NCI-H526 (cell line): ENCODE data around the gene ABR.
"Not testable (repeated sequence)": the region's sequence is repeated elsewhere in the genome, so short reads cannot be mapped to it uniquely, and the experiment has no call there.

ENCODE experiments used
- DNase-seq, 2 experiments: peaks; one replicate each; lab custom pipeline; 2025; lab: John Stamatoyannopoulos, UW

Gene ABR

DNA sequence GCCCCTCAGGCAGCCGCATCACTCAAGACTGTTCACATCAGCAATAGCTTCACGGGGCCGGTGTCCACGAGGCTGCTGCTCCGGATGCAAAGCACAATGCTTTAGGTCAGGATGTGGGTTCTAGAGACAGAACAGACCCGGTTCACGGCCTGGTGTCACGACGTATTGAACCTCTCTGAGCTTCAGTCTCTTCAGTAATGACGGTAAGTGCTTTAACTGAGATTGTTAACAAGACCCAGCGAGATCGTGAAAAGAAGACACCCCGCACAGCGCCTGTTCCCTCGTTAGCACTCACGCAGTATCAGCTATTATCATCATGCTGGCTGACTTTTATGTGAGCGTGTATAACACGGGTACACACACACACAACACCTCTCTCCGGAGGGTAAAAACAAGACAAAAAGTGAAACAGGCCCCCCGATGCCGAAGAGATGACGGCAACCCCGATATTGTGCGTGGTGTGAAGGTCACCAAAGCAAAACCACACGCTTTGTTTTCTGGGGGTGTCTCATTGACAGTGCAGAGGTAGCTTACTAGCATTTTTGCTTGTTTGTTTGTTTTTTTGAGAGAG is 21.4 kb upstream of the ABR start:
- DNase-seq = no peak

DNA sequence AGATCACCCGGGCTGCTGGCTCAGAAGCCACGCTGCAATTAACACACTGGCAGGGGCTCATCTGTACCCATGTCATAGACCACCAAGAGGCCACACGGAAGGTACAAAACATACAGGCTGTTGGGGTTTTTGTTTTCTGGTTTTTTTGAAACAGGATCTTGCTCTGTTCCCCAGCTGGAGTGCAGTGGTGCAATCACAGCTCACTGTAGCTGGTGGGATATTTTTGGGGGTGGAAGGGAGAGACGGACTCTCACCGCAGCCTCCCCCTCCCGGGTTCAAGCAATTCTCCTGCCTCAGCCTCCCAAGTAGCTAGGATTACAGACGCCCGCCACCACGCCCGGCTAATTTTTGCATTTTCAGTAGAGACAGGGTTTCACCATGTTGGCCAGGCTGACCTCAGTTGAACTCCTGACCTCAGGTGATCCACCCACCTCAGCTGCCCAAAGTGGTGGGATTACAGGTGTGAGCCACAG is 19.5 kb upstream of the ABR start:
- not testable (repeated sequence) for DNase-seq

DNA sequence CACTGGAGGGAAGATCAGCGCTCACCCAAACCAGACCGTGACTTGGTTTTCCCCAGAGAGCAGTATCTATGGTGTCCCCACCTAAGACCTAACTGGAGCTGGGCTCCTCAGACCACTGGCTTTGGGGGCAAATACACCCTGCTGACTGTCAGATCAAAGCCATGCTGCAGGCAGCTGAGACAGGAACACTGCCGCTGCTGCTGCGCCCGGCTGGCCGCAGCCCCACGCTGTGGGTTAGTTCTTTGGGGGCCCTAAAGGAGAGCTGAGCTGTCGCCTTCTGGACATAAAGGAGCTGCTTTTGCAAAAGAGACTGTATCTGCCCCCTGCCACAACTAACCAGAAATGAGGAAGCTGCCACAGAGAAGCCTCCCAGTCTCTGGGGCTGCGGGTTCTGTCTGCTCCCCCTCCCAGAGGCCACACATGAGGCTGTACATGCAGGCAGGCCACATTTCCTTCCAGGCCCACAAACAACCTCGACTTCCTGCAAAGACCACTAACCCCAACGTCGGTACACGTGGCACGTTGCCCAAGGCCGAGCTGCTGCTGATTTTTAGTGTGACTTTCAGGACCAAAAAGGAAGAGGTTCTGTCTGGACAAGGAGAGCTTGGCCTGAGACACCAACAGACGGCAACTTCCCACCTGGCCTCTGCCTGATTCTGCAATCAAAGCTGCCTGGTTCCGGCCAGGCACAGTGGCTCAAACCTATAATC is 18.2 kb upstream of the ABR start:
- no peak for DNase-seq

DNA sequence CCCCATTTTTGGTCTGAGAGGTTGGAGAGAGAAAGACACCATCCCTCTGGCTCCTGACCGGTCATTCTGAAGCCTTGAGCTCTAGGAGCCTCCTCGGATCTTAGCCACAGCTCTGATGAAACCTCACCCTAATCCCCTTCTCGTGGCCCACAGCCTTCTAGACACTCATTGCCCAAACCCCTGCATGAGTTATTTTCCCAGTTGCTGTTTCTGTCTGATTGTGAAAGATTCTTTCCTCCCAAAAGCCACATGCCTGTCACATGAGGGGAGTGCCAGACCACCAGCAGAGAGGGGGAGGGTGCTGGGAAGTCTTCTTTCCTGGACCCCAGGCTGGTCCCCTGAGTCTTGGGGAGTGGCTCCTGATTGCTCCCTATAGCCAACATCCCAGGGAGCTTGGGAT is 17.6 kb upstream of the ABR start:
- DNase-seq = no peak

DNA sequence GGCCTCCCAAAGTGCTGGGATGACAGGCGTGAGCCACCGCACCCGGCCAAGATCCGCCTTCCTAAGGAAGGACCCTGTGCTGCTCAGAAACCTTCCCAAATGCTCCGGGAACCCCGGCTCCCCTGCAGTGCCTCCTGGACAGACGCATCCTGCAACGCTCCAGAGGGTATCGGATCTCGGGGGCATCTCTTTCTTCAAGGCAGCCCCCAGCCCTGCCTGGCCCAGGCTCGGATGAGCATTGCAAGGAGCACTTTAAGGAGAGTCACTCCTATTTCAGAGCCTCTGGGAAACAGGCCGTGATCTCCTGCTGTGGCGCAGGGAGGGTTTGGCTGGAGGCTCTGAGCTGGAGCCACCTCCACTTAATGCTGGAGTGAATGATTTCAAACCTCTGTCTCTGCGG is 17.2 kb upstream of the ABR start:
- no peak for DNase-seq

DNA sequence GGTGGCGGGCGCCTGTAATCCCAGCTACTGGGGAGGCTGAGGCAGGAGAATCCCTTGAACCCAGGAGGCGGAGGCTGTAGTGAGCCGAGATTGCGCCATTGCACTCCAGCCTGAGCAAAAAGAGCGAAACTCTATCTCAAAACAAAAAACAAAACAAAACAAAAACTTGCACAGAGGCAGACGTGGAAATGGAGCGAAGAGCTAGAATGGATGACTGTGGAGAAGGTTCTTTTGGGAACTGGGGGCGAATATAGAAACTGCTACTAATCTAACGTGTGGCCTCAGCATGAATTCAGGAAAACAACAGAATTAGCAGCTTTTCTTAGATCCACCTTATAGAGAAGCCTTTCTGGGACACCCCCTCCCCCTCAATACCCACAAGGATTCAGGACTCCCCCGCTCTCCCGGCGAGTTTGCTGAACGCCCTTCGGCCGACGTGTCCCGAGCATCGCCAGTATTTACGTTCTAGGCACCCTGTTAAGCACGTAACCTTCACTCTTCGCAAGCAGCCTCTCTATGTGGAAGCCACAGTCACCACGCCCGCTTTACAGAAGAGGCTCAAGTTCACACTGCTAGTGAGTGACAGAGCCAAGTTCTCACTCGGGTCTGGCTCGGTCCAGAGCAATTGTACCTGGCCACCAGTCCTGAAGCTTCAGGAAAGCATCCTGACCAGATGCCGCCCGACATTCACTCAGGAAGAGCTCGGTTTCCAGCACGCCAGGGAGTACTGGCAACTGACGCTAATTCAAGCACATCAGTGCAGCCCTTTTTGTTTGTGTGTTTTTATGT is 13.3 kb upstream of the ABR start:
- DNase-seq = no peak

DNA sequence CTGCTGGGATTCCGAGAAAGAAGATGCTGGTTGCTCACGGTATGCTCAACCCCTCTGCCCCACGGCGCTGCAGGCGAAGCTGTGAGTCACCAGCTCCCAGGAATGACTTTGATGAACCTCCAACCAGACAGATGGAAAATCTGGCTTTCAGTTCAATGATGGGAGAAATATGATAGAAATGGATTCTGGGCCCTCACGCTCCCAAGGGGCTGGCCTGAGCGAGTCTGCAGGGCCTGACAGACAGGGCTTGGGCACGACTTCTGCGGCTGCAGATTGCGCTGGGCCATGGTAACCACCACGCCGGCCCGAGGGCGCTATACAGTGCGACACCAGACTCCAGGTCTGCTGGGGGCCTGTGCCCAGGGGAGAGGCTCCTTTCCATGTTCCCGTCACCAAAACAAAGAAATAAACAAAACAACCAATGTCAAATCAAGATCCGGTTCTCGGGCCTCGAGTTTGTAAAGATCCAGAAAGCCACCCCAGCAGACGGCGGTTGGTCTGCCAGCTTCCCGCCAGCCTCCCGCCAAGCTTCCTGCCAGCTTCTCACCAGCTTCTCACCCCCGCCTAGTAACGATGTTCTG is 11.1 kb upstream of the ABR start:
- DNase-seq = no peak

DNA sequence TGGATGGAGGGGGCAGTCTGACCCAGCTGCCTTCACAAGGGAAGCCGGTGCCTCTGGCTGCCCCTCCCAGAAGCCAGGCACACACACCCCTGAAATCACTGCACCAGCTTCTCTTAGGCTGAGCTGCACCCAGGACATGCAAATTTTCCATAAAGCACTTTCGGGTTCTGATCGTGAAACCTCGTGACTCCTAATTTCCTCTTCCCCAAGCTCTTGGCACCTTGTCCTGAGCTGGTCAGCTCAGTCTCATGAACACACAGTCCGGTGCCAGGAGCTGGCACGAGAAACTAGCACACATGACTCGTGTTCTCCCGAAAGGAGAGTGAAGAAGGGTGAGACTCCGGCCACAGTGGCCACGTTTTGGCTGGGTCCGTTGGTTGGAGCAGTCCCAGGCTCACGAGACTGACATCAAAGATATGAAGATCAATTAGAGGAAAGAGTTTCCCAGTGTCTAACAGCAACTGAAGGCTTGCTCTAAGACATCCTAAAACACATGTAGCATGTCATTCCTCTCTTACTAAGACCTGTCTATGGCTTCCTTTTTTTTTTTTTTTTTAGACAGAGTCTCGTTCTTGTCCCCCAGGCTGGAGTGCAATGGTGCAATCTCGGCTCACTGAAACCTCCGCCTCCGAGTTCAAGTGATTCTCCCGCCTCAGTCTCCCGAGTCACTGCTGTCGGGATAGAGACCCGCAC is 9.2 kb upstream of the ABR start:
- no peak for DNase-seq

DNA sequence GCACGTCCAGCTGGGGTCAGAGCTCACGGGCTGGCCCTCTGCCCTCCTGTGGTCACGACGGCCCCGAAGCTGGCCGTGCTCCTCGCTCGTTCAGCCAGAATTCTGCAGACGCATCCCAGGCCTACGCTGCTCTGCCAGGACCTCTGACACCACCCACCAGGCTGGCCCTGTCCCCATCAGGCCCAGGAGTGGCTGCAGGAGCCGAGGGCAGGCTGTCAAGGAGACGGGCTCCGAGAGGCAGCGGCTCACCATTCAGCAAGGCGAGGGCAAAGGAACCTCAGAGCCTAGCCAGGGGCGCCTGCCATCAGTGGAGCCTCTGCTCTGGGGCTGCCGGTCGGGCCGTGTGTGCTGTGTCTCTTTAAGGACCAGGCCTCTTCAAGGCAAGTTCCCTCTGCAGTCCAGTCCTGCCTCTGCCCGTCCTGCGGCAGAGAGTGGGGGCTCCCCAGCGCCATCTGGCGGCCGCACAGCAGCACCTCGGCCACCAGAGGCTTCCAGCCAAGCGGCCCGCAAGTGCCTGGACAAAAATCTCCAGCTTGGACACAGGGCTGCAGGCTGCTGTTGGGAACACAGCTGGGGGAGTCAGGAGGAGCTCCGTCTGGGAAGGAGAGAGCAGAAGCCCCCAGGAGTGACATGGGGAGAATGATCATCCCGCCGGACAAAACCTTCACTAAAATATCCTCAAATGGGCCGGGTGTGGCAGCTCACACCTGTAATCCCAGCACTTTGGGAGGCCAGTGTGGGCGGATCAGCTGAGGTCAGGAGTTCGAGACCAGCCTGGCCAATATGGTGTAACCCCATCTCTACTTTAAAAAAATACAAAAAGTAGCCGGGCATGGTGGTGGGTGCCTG is 7.4 kb upstream of the ABR start:
- DNase-seq = peak; percentile 17 to 69

DNA sequence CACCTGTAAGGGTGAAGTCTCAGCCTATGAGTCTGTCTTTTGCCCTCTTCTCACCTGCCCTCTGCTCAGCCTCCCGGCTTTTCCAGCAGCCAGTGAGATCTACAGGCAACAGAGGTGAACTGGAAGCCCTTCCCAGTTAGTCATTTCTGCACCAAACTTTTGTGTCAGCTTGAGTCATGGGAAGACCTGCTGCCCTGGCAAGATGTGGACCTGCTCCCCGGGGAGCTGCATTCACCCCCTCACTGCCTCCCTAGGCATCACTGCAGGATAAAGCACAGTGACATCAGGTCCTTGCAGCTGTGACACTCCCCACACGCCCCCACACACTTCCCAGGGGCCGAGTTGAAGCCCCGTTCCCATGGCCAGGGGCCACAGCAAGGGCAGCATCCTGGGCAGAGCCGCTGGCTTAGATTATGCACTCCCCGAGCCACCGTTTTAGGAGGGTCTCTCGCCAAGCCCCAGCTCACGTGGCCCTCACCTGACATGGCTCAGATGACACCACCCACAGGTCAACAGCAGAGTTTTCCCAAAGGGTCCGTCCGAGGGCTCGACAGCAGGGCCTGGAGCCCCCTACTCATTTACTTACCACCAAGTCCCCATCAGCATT is 6.5 kb upstream of the ABR start:
- DNase-seq = no peak

DNA sequence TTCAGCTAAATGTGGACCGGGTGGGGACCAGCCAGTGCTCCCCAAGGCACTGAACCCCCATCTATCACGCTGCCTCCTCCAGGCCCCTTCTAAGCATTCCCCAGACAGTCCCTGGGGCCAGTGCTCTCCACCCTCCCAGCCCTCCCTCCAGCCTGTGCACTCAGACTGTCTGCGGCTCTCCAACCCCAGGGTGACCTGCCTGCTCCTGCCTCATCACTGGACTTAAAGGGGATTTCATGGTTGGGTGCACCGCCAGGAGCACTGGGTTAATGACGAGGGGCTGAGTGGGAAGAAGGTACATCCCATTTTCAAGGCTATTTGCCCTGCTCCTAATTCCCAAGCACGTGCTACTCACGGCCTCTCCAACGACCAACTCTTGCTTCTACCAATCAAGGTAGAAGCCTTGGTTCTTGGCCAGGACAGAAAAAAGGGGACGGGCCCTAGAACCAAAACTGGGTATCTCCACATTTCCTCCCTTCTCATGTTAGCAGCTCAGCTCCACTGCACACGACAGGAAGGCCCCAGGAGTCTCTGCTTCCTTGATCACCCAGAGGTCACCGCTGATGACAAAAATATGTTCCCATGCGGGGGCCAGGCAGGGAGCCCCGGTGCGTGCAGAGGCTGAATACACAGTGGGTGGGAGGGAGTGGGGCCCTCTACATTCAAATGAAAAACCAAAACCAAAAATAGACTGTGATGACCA is 3.5 kb upstream of the ABR start:
- DNase-seq = no peak

DNA sequence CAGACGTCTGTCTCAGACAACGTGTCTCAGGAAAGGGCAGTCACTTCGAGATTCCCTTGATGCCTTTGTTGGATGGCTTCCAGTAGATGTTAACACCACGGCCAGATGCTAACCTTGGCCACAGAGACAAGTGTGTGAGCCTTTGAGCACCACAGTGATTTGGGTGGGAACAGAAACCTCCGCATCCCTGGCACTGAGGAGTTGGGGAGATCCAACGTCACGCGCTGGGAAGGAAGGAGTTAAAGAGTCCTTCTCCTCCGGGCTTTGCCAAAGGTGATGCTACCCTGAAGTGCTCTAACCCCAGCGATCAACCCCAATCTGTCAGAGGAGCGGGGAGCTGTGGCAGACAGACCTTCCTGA is 3.0 kb upstream of the ABR start:
- no peak for DNase-seq

DNA sequence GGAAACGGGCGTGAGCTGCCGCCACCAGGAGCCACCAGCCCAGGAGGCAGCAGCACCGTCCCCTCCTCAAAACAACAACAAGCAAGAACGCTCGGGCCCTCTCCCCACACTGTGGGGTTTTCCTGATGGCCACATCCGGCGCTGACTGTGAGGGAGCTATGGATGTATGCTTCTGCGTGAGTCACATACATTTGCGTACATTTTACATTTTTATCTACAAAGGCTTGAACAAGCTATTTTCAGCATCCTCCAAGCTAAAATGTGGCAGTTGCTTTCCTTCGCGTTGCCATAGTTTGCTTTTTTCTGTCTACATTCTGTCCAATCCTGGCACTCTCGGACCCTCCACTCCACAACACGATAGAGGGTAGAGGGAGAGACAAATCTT is 2.0 kb upstream of the ABR start:
- DNase-seq = peak in 1 of 2 experiments; percentile 62

DNA sequence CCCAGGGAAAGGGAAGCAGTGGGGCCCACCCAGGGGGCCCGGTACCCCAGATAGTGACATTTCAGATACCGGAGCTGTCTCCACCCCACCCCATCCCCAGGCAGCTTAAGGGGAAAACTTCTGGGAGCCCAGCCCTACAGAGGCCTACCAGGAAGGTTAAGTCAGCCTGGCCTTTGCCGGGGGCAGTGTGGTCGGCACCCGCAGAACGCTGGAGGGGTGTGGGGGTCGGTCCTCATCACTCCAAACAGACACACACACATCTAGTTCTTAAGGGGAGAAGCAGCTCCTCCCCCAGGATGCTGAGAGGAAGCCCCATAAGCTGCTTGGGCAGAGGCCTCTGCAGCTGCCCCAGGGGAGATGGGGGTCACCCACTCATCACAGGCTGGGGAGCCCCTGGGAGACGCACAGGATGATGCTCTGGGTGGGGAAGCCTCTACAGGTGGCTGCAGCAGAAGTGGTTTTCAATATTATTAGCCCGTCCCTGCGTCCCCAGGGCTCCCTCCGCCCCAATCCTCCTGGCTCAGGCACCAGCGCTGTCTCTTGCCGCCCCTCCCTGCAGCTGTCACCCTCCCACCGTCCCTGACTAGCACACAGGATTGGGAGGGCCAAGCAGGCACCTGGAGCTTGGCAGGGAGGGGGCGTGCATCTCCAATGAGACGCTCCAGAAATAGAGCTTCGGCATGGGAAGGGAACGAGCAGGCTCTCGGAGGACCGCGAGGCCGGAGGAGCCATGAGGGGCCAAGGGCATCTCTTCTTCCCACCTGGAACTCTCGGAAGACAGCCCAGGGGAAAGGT is 1.4 kb upstream of the ABR start:
- DNase-seq = peak; percentile 42 to 66

DNA sequence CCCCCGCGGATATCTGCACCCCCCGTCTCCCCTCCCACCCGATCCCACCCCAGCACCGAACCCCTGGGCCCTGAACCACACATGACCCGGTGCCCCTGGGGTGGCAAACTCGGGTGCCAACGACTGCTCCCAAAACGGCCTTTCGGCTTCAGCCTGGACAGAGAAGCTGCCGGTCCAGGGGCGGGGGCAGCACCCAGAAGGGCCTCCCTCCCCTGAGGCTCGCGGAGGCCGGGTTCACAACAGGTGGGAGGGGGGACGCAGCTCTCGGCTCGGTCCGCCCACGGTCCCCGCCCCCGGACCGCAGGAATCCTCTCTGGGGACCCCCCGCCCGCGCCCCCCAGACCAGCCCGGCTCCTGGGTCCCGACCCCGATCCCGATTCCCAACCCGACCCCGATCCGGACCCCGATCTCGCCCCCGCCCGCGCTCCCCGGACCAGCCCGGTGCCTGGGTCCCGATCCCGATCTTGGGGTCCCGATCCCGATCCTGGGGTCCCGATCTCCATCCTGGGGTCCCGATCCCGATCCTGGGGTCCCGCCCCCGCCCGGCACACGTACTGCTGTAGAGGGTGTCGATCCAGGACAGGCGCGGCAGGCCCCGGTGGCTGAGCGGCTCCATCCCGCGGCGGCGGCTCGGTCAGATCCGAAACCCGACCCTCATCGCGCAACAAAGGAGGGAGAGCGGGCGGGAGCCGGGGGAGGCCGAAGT is 516 bp downstream of the ABR start:
- peak in 1 of 2 experiments; percentile 55 for DNase-seq

DNA sequence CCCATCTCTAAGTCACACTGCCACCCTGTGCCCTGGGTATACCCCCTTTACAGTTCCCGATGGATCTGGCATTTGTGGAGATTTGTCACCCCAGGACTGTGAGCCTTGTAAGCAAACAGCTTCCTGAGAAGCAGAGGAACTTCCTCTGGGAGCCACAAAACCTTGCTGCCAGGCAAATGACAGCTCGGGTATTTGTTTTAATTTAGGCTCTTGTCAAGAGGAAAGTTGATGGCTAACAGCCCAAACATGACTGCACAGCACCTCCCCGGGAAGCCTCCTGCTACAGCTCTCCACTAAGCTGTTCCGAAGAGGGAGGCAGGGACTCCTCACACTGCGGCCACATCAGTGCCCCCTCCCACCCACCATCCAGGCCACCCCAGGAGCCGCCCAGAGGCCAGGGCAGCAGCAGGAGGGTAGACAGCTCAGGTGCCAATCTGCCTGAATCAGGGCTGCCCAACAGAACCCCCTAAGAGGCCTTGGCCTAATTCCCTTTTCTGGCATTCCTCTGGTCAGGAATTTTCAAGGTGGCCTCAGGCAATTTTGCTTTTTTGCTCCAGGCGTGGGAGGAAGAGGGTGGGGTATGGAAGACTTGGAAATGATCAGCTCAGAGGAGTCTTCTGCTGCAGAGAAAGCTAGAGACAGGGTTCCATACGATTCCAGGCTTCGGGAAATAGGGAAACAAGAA is 2.6 kb downstream of the ABR start:
- no peak for DNase-seq

DNA sequence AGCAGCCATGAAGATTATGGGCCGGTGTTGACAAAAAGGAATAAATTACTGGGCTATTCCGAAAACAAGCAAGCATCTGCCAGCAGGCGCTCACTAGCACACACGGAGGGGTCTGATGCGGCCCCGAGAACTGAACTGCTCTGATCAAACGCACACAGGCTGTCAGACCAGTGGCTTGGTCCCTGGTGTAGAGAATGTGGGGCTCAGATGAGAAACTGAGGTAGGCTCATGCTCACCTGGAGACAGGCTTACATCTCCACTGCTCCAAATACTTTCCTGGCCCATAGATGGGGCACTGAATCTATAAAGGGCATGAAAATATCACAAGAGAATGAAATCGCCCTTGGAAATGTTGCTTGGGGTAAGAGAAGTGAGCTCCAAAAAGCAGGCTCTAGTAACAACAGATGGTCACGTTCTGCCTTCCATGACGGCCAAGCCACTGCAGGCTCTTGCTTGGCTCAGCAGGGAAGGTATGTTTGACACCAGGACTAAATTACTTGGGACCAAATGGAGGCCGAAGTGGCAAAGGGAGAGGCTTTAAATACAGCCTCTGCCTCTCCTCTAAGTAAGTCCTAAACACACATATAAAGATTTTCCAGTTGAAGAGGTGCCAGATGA is 5.4 kb downstream of the ABR start:
- DNase-seq = no peak
